OCI-LY7 (cell line): ENCODE results near the gene SUPT3H.

Source experiments
- EZH2phosphoT487 ChIP-seq: fragments of 200-600 bp; sonication (generic); IDR thresholded peaks from 2 replicates; pipeline ENCODE4 v1.6.1; 2018; ENCODE audit warnings: low read depth, borderline replicate concordance, mild to moderate bottlenecking, mixed run types, antibody characterized with exemption, low read length, moderate library complexity, mixed read lengths
- TF ChIP-seq, protein P1 (sequence below): fragments of 200-600 bp; sonication (generic); conservative IDR thresholded peaks from 2 replicates; pipeline ENCODE4 v1.5.1; 2014; ENCODE audit warnings: mild to moderate bottlenecking, antibody characterized with exemption, low read length, moderate library complexity, mixed read lengths

DNA sequence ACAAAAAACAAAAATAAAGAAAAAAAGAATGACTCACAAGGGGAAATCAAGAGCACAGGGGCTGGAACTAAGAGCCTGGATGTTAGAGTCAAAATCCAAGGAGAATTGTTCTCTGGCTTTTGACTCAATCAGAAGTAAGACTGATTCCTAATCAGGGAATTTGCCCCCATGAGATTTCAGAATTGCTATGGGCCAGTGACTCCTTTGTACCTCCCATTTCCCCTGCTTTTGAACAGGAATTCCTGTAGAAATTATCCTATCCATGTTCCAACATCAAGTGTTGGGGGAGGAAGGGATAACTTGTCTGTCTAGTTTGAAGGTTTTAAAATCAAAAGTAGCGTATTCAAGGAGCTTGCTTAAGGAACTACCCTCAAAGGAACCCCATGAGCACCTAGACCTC lies 593.5 kb downstream of the SUPT3H start:
- TF ChIP-seq, protein P1, sequence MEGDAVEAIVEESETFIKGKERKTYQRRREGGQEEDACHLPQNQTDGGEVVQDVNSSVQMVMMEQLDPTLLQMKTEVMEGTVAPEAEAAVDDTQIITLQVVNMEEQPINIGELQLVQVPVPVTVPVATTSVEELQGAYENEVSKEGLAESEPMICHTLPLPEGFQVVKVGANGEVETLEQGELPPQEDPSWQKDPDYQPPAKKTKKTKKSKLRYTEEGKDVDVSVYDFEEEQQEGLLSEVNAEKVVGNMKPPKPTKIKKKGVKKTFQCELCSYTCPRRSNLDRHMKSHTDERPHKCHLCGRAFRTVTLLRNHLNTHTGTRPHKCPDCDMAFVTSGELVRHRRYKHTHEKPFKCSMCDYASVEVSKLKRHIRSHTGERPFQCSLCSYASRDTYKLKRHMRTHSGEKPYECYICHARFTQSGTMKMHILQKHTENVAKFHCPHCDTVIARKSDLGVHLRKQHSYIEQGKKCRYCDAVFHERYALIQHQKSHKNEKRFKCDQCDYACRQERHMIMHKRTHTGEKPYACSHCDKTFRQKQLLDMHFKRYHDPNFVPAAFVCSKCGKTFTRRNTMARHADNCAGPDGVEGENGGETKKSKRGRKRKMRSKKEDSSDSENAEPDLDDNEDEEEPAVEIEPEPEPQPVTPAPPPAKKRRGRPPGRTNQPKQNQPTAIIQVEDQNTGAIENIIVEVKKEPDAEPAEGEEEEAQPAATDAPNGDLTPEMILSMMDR = no peak
- no peak for TF ChIP-seq EZH2phosphoT487
